GM10266 (cell line): ENCODE data around the gene PLEKHH1.

ENCODE experiments used
- DNase-seq: peaks from one replicate; pipeline ENCODE4 v3.0.0; 2012; ENCODE audit errors: extremely low spot score
- CTCF ChIP-seq: IDR thresholded peaks from 2 replicates; pipeline ENCODE4 v1.5.1; 2012; ENCODE audit warnings: mild to moderate bottlenecking, low read depth; ENCODE audit not compliant: control insufficient read depth, insufficient read depth; ENCODE audit errors: missing control alignments

The PLEKHH1 gene

GRCh38 chr14:67490196-67490595 lies 42.9 kb upstream of the PLEKHH1 start:
- no peak for TF ChIP-seq CTCF
- DNase-seq = no peak

- DNase-seq = no peak
- no peak for TF ChIP-seq CTCF
Measured at GRCh38 chr14:67491285-67491684, 41.8 kb upstream of the PLEKHH1 start.

- no peak for TF ChIP-seq CTCF
- no peak for DNase-seq
Measured at GRCh38 chr14:67491741-67492507, 41.2 kb upstream of the PLEKHH1 start.

- TF ChIP-seq CTCF = no peak
- no peak for DNase-seq
Measured at GRCh38 chr14:67492538-67492937, 40.6 kb upstream of the PLEKHH1 start.

- DNase-seq = no peak
- no peak for TF ChIP-seq CTCF
Measured at GRCh38 chr14:67493092-67493717, 39.9 kb upstream of the PLEKHH1 start.

GRCh38 chr14:67495827-67496226 lies 37.3 kb upstream of the PLEKHH1 start:
- no peak for DNase-seq
- TF ChIP-seq CTCF = no peak

GRCh38 chr14:67497216-67497615 lies 35.9 kb upstream of the PLEKHH1 start:
- no peak for DNase-seq
- no peak for TF ChIP-seq CTCF
